B cell (primary cell): ENCODE data around the gene PLPPR2. TPM values are rescaled to one million over a fixed set of nuclear protein-coding genes. Genes with fewer than 3 reads are reported as not detected.

Experiments
- ATAC-seq: fragments of 200-7000 bp; cut with Tn5 transposase; one replicate; pipeline ENCODE4 v1.10.0; 2021; ENCODE audit warnings: low read depth, mild to moderate bottlenecking, moderate number of reproducible peaks, moderate library complexity
- CTCF ChIA-PET: fragments of 350-600 bp; sonication (Branson Sonifier 250); formaldehyde crosslinking; loops from one replicate; lab custom pipeline; 2021; ENCODE audit warnings: antibody characterized with exemption, inconsistent platforms; lab: Charles Lee
- POLR2A ChIA-PET: fragments of 350-600 bp; sonication (Branson Sonifier 250); formaldehyde crosslinking; loops from one replicate; lab custom pipeline; 2021; ENCODE audit warnings: antibody characterized with exemption; lab: Charles Lee
- DNase-seq: peaks from one replicate; pipeline ENCODE4 v3.0.0; 2013
- H2AFZ ChIP-seq: 2 replicates; pipeline ENCODE4 v1.6.1; 2012; ENCODE audit warnings: mild to moderate bottlenecking, low read depth, low read length; ENCODE audit not compliant: insufficient read depth, poor library complexity, severe bottlenecking
- H3K27ac ChIP-seq, 2 donors: 1 replicate in 1 of 2; 2 replicates in 1 of 2; pipeline ENCODE4 v1.5.1; 2012 to 2013; ENCODE audit warnings: low read length in 2 of 2, mild to moderate bottlenecking in 2 of 2, moderate library complexity in 1 of 2
- H3K27me3 ChIP-seq, 4 experiments: fragments of 200-600 bp in 1 of 4; sonication (generic) in 1 of 4; replicated peaks in 1 of 4; 1 replicate in 2 of 4; 2 replicates in 2 of 4; pipeline versions ENCODE4 v1.6.1 to v1.7.0; 2013 to 2016; ENCODE audit warnings: low read length in 3 of 4, mild to moderate bottlenecking in 2 of 4, mixed read lengths in 1 of 4, moderate library complexity in 1 of 4; ENCODE audit not compliant: insufficient read depth in 4 of 4, control insufficient read depth in 3 of 4; ENCODE audit errors: control extremely low read depth in 1 of 4
- H3K36me3 ChIP-seq, 2 experiments: replicated peaks in 1 of 2; 1 replicate in 1 of 2; 2 replicates in 1 of 2; pipeline versions ENCODE4 v1.6.1 to v1.7.1; 2013; ENCODE audit warnings: low read length in 1 of 2; ENCODE audit not compliant: insufficient read depth in 2 of 2, control insufficient read depth in 1 of 2; ENCODE audit errors: control extremely low read depth in 1 of 2, extremely low read depth in 1 of 2
- H3K4me1 ChIP-seq, 2 donors: fragments of 200-600 bp in 1 of 2; sonication (generic) in 1 of 2; 1 replicate in 1 of 2; 2 replicates in 1 of 2; pipeline versions ENCODE4 v1.5.1 to v1.6.1; 2013 to 2017; ENCODE audit warnings: low read length in 2 of 2; ENCODE audit not compliant: control insufficient read depth in 2 of 2, insufficient read depth in 2 of 2
- H3K4me2 ChIP-seq: replicated peaks from 2 replicates; pipeline ENCODE3; 2012; ENCODE audit warnings: mild to moderate bottlenecking, low read depth, low read length; ENCODE audit not compliant: poor library complexity, severe bottlenecking
- H3K4me3 ChIP-seq, 5 experiments: fragments of 200-600 bp in 1 of 5; sonication (generic) in 1 of 5; 1 replicate in 3 of 5; 2 replicates in 2 of 5; pipeline versions ENCODE4 v1.5.1 to v1.7.0; 2011 to 2016; ENCODE audit warnings: low read length in 4 of 5, mild to moderate bottlenecking in 4 of 5, low read depth in 2 of 5, control low read depth in 1 of 5, moderate library complexity in 1 of 5; ENCODE audit not compliant: insufficient read depth in 1 of 5; ENCODE audit errors: control extremely low read depth in 1 of 5, extremely low read depth in 1 of 5
- H3K79me2 ChIP-seq: fragments of 200-600 bp; sonication (generic); one replicate; pipeline ENCODE4 v1.6.0; 2016; ENCODE audit warnings: low read length; ENCODE audit not compliant: control insufficient read depth, insufficient read depth
- H3K9ac ChIP-seq: fragments of 200-600 bp; sonication (generic); 2 replicates; pipeline ENCODE4 v1.6.1; 2017; ENCODE audit warnings: mild to moderate bottlenecking, low read length, moderate library complexity
- H3K9me3 ChIP-seq, 3 donors: one replicate each; pipeline versions ENCODE4 v1.6.1 to v1.7.1; 2013; ENCODE audit warnings: low read length in 2 of 3; ENCODE audit not compliant: control insufficient read depth in 2 of 3, insufficient read depth in 1 of 3; ENCODE audit errors: control extremely low read depth in 1 of 3
- H4K20me1 ChIP-seq: 2 replicates; pipeline ENCODE4 v1.6.0; 2012; ENCODE audit warnings: mild to moderate bottlenecking, low read length; ENCODE audit not compliant: insufficient read depth, control insufficient read depth, poor library complexity, severe bottlenecking
- H3K27ac Mint-ChIP-seq: one replicate; pipeline ENCODE4 v1.8.0; 2021; ENCODE audit warnings: mixed read lengths
- H3K27me3 Mint-ChIP-seq: one replicate; pipeline ENCODE4 v1.8.0; 2021; ENCODE audit warnings: mixed read lengths
- H3K4me1 Mint-ChIP-seq: one replicate; pipeline ENCODE4 v1.8.0; 2021; ENCODE audit warnings: mixed read lengths
- H3K4me3 Mint-ChIP-seq: one replicate; pipeline ENCODE4 v1.8.0; 2021; ENCODE audit warnings: mixed read lengths
- H3K9me3 Mint-ChIP-seq: one replicate; pipeline ENCODE4 v1.8.0; 2022; ENCODE audit warnings: mixed read lengths; ENCODE audit not compliant: insufficient read depth
- EZH2 ChIP-seq: IDR thresholded peaks from 2 replicates; pipeline ENCODE4 v1.6.1; 2012; ENCODE audit warnings: borderline replicate concordance, low read depth, mild to moderate bottlenecking, moderate library complexity, low read length; ENCODE audit not compliant: insufficient read depth, poor library complexity, severe bottlenecking
- WGBS: methylation state at CpG from one replicate; pipeline ENCODE4 v1.1.5; 2013; ENCODE audit warnings: missing lambda C conversion rate; ENCODE audit not compliant: insufficient coverage; 5-methylcytosine and 5-hydroxymethylcytosine counted together
- intact Hi-C: fragments of 100-400 bp; cut with micrococcal nuclease; formaldehyde crosslinking; loops from one replicate; pipeline ENCODE4 v1.10.0; 2022
- polyA plus RNA-seq: library from polyadenylated mRNA; depleted of rRNA; stranded (reverse); fragments of >200 nt; gene quantifications from 2 replicates; pipeline ENCODE4 v1.2.3, GENCODE V29; 2012
- total RNA-seq, 2 donors: library from RNA; stranded (reverse); fragments of 120-200 nt in 1 of 2; gene quantifications; 1 replicate in 1 of 2; 2 replicates in 1 of 2; pipeline versions ENCODE4 v1.2.3 to v1.2.4, GENCODE V29; 2013 to 2022
- TF ChIP-seq, protein P1 (sequence below): fragments of 200-600 bp; IDR thresholded peaks from one replicate; pipeline ENCODE4 v1.8.0; 2022; ENCODE audit warnings: antibody characterized with exemption, mild to moderate bottlenecking

The PLPPR2 gene
- total and polyA plus RNA-seq, 2 donors (not counting 1 experiment from before 2014, with no cell fraction given), result 3.8 to 11.1 TPM

DNA sequence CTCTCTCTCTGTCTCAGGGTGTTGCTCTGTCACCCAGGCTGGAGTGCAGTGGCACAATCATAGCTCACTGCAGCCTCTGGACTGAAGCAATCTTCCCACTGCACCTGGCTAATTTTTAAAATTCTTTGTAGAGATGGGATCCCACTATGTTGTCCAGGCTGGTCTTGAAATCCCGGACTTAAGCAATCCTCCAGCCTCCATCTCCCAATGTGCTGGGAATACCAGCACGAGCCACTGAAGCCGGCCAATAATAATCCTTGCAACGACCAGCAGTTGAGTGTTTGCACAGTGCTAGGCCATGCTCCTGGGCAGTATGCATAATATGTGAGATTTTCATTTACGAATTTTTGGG is 29.5 kb downstream of the PLPPR2 start:
- intact Hi-C loops, result no loop called here
- H3K9ac ChIP-seq, result no peak overlapping the region
- no peak for DNase-seq
- peaks cover 0 to 15% (median 0%) of the 10 kb centered on the region in 3 donors for H3K9me3 ChIP-seq
- no peaks in the 10 kb centered on the region for H3K79me2 ChIP-seq
- Mint-ChIP-seq H3K4me1 (peaks cover 48% of the 10 kb centered on the region), H3K4me3 (peak overlapping the region; percentile 61), H3K27me3 (no peaks in the 10 kb centered on the region), H3K9me3 (no peaks in the 10 kb centered on the region), H3K27ac (peak overlapping the region; percentile 53)
- no peak overlapping the region for H3K4me3 ChIP-seq
- peaks cover 0 to 6% (median 2%) of the 10 kb centered on the region in 4 experiments for H3K27me3 ChIP-seq
- H3K27ac ChIP-seq, result no peak overlapping the region
- no peaks in the 10 kb centered on the region for H3K36me3 ChIP-seq
- POLR2A ChIA-PET, result interaction anchor here (0.6 kb wide), 1 partner anchor 780 kb away, joined by 6 read pairs; no protein-coding TSS in a partner anchor
- CTCF ChIA-PET, result interaction anchor here (2.4 kb wide), 2 partner anchors 37 to 43 kb away, joined by 9 to 27 read pairs; partner anchors contain the start of gene RGL3
- WGBS, result 100% methylated on average over 1 of the region's 5 CpGs
- H2AFZ ChIP-seq, result no peak overlapping the region
- TF ChIP-seq, protein P1, sequence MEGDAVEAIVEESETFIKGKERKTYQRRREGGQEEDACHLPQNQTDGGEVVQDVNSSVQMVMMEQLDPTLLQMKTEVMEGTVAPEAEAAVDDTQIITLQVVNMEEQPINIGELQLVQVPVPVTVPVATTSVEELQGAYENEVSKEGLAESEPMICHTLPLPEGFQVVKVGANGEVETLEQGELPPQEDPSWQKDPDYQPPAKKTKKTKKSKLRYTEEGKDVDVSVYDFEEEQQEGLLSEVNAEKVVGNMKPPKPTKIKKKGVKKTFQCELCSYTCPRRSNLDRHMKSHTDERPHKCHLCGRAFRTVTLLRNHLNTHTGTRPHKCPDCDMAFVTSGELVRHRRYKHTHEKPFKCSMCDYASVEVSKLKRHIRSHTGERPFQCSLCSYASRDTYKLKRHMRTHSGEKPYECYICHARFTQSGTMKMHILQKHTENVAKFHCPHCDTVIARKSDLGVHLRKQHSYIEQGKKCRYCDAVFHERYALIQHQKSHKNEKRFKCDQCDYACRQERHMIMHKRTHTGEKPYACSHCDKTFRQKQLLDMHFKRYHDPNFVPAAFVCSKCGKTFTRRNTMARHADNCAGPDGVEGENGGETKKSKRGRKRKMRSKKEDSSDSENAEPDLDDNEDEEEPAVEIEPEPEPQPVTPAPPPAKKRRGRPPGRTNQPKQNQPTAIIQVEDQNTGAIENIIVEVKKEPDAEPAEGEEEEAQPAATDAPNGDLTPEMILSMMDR, result no peak
- no peak for TF ChIP-seq EZH2
- H3K4me1 ChIP-seq, result peaks cover 47 to 57% of the 10 kb centered on the region in 2 donors
- H4K20me1 ChIP-seq, result no peaks in the 10 kb centered on the region
- no peak overlapping the region for H3K4me2 ChIP-seq
- no peak for ATAC-seq
